Liver (tissue), 10 donors: ENCODE data around the gene KRTAP5-11. TPM values are rescaled to one million over a fixed set of nuclear protein-coding genes. Genes with fewer than 3 reads are reported as not detected.
"Not testable (repeated sequence)": the region's sequence is repeated elsewhere in the genome, so short reads cannot be mapped to it uniquely, and the experiment has no call there.

Experiments used
- DNase-seq: peaks from one replicate; pipeline ENCODE4 v3.0.0-alpha.2; 2017; ENCODE audit warnings: low spot score
- H3K27ac ChIP-seq, 2 donors: one replicate each; pipeline ENCODE4 v1.7.0; 2013; ENCODE audit warnings: inconsistent platforms in 2 of 2, low read length in 2 of 2, control low read depth in 1 of 2, low read depth in 1 of 2, mild to moderate bottlenecking in 1 of 2
- H3K27me3 ChIP-seq, 4 donors: one replicate each; pipeline versions ENCODE4 v1.6.1 to v1.7.0; 2013; ENCODE audit warnings: low read length in 3 of 4, inconsistent platforms in 1 of 4, mild to moderate bottlenecking in 1 of 4, moderate library complexity in 1 of 4; ENCODE audit not compliant: control insufficient read depth in 4 of 4, insufficient read depth in 4 of 4
- H3K36me3 ChIP-seq, 4 donors: one replicate each; pipeline versions ENCODE4 v1.6.1 to v1.7.0; 2013; ENCODE audit warnings: low read length in 3 of 4, mild to moderate bottlenecking in 3 of 4, low read depth in 1 of 4, moderate library complexity in 1 of 4; ENCODE audit not compliant: control insufficient read depth in 4 of 4, insufficient read depth in 3 of 4
- H3K4me1 ChIP-seq, 4 donors: one replicate each; pipeline versions ENCODE4 v1.6.1 to v1.7.0; 2013; ENCODE audit warnings: low read length in 3 of 4, mild to moderate bottlenecking in 3 of 4, moderate library complexity in 1 of 4; ENCODE audit not compliant: control insufficient read depth in 4 of 4, insufficient read depth in 4 of 4
- H3K4me3 ChIP-seq, 3 donors: one replicate each; pipeline versions ENCODE4 v1.6.1 to v1.7.0; 2013; ENCODE audit warnings: low read length in 3 of 3, control low read depth in 1 of 3, low read depth in 1 of 3, mild to moderate bottlenecking in 1 of 3
- H3K9ac ChIP-seq, 2 donors: one replicate each; pipeline ENCODE4 v1.7.0; 2013; ENCODE audit warnings: low read length in 2 of 2, mild to moderate bottlenecking in 2 of 2, moderate library complexity in 2 of 2, control low read depth in 1 of 2, low read depth in 1 of 2
- H3K9me3 ChIP-seq, 4 donors: one replicate each; pipeline versions ENCODE4 v1.6.1 to v1.7.0; 2013; ENCODE audit warnings: low read length in 3 of 4; ENCODE audit not compliant: control insufficient read depth in 4 of 4
- CTCF ChIP-seq: fragments of 150-350 bp; IDR thresholded peaks from 2 replicates; pipeline ENCODE4 v1.5.1; 2017; ENCODE audit warnings: improper control_type of control experiment, low read depth, low read length; ENCODE audit not compliant: missing input control
- GABPA ChIP-seq, 2 donors: IDR thresholded peaks in 1 of 2; conservative IDR thresholded peaks in 1 of 2; 2 replicates each; pipeline ENCODE4 v1.6.1; 2016; ENCODE audit warnings: antibody characterized with exemption in 2 of 2, mild to moderate bottlenecking in 1 of 2, moderate library complexity in 1 of 2
- HNF4A ChIP-seq, 2 donors: conservative IDR thresholded peaks; 2 replicates each; pipeline ENCODE4 v1.6.1; 2016; ENCODE audit warnings: antibody characterized with exemption in 2 of 2, mild to moderate bottlenecking in 2 of 2
- JUND ChIP-seq, 2 donors: IDR thresholded peaks; 2 replicates each; pipeline ENCODE4 v1.6.1; 2016; ENCODE audit warnings: antibody characterized with exemption in 2 of 2
- MAX ChIP-seq: IDR thresholded peaks from 2 replicates; pipeline ENCODE4 v1.6.1; 2016; ENCODE audit warnings: antibody characterized with exemption
- NR2F2 ChIP-seq: IDR thresholded peaks from 2 replicates; pipeline ENCODE4 v1.6.1; 2016; ENCODE audit warnings: antibody characterized with exemption
- RXRA ChIP-seq, 2 donors: IDR thresholded peaks; 2 replicates each; pipeline ENCODE4 v1.6.1; 2017 to 2018; ENCODE audit warnings: antibody characterized with exemption in 2 of 2, mild to moderate bottlenecking in 1 of 2
- SP1 ChIP-seq: IDR thresholded peaks from 2 replicates; pipeline ENCODE4 v1.6.1; 2018; ENCODE audit warnings: antibody characterized with exemption, mild to moderate bottlenecking
- YY1 ChIP-seq: IDR thresholded peaks from 2 replicates; pipeline ENCODE4 v1.6.1; 2016; ENCODE audit warnings: antibody characterized with exemption, mild to moderate bottlenecking
- WGBS: extraction: QIAGEN DNeasy Blood & Tissue Kit; methylation state at CpG from one replicate; pipeline ENCODE4 v1.1.7; 2013; 5-methylcytosine and 5-hydroxymethylcytosine counted together
- polyA plus RNA-seq, 2 donors: library from polyadenylated mRNA; stranded (reverse) in 1 of 2; unstranded in 1 of 2; fragments of 200-250 nt in 1 of 2; fragments of >200 nt in 1 of 2; fragmentation: Nextera tagmentation in 1 of 2; extraction: Ambion mirVana in 1 of 2; gene quantifications; one replicate each; pipeline versions ENCODE4 v1.2.1 to v1.2.3, GENCODE V29; 2013 to 2015
- small RNA-seq: library from RNA; depleted of rRNA; stranded (forward); fragments of <200 nt; gene quantifications from one replicate; pipeline ENCODE3, GENCODE V24; 2014
- total RNA-seq, 2 donors: library from RNA; depleted of rRNA; stranded (reverse); fragments of >200 nt; gene quantifications; one replicate each; pipeline ENCODE4 v1.2.3, GENCODE V29; 2014
- donor health status: healthy.
- donor health status: healthy.
- donor health status: healthy.
- donor health status: healthy.
- donor health status: healthy.

The KRTAP5-11 gene
- total and polyA plus RNA-seq, 4 donors: not detected

GRCh38 chr11:71534711-71535608 lies 47.7 kb downstream of the KRTAP5-11 start:
- H3K9ac ChIP-seq, DNase-seq: not testable (repeated sequence)
- WGBS: 31% methylated on average over 17 of the region's 17 CpGs

GRCh38 chr11:71532036-71532610 lies 50.6 kb downstream of the KRTAP5-11 start:
- no peaks in the 10 kb centered on the region for H3K27me3 ChIP-seq
- no peak overlapping the region for H3K9ac ChIP-seq
- no peaks in the 10 kb centered on the region for H3K36me3 ChIP-seq
- DNase-seq: no peak
- TF ChIP-seq CTCF: no peak
- no peak for TF ChIP-seq GABPA (IDR thresholded peaks at IDR 0.05 in 1 of 2, conservative IDR thresholded peaks at IDR 0.05 in 1 of 2)
- no peak for TF ChIP-seq MAX
- no peak for TF ChIP-seq NR2F2
- no peak overlapping the region for H3K27ac ChIP-seq
- H3K4me3 ChIP-seq: no peak overlapping the region
- peaks cover 4 to 15% (median 7%) of the 10 kb centered on the region in 4 donors for H3K4me1 ChIP-seq
- 82% methylated on average over 10 of the region's 10 CpGs for WGBS
- H3K9me3 ChIP-seq: no peaks in the 10 kb centered on the region

More at GRCh38 chr11:71534711-71535608, 47.7 kb downstream of the KRTAP5-11 start:
- peak; percentile 60 for TF ChIP-seq SP1
- peak in 1 of 2 donors; percentile 37 for TF ChIP-seq JUND (IDR thresholded peaks at IDR 0.05)
- TF ChIP-seq RXRA (IDR thresholded peaks at IDR 0.05): peak; percentile 53 to 78
- TF ChIP-seq YY1: peak; percentile 64
- peak; percentile 47 to 60 for TF ChIP-seq HNF4A (conservative IDR thresholded peaks at IDR 0.05)
- H3K27me3 ChIP-seq, H3K9me3 ChIP-seq, H3K4me3 ChIP-seq, H3K4me1 ChIP-seq, H3K36me3 ChIP-seq: not testable (repeated sequence)
- H3K27ac ChIP-seq: peak overlapping the region; percentile 67 to 76

Small RNA genes within 50 kb of the gene (small RNA-seq; reads per million reads assigned to genes)
- gene AP000867.1 (not detected), gene KRTAP5-14P (not detected)

Other genes starting within 250 kb of the KRTAP5-11 start
- gene DHCR7, start 134.5 kb downstream of the KRTAP5-11 start, total RNA-seq: 100 to 1,000 TPM; 149 to 224 TPM
- gene DHCR7, start 134.5 kb downstream of the KRTAP5-11 start, polyA plus RNA-seq: 100 to 1,000 TPM in 1 of 2 donors, 10 to 100 TPM in 1; 56.9 to 195 TPM
- gene NADSYN1, start 129.7 kb downstream of the KRTAP5-11 start, total RNA-seq: 10 to 100 TPM; 19.8 to 33.6 TPM
- gene NADSYN1, start 129.7 kb downstream of the KRTAP5-11 start, polyA plus RNA-seq: 10 to 100 TPM; 16.6 to 24.6 TPM
- gene KRTAP5-7, start 55.6 kb downstream of the KRTAP5-11 start, total RNA-seq: under 1 TPM in 1 of 2 donors, not detected in 1; 0.19 TPM
- not detected for gene KRTAP5-7, start 55.6 kb downstream of the KRTAP5-11 start, polyA plus RNA-seq
- gene KRTAP5-8, start 44.9 kb downstream of the KRTAP5-11 start, total RNA-seq: not detected
- gene KRTAP5-8, start 44.9 kb downstream of the KRTAP5-11 start, polyA plus RNA-seq: not detected
- gene KRTAP5-9, start 34.5 kb downstream of the KRTAP5-11 start, total RNA-seq: not detected
- gene KRTAP5-9, start 34.5 kb downstream of the KRTAP5-11 start, polyA plus RNA-seq: under 1 TPM in 1 of 2 donors, not detected in 1; 0.06 TPM
- under 1 TPM in 1 of 2 donors, not detected in 1; 0.14 TPM for gene KRTAP5-10, start 17.3 kb downstream of the KRTAP5-11 start, total RNA-seq
- gene KRTAP5-10, start 17.3 kb downstream of the KRTAP5-11 start, polyA plus RNA-seq: not detected